Measurements from ENCODE around the gene CAMTA1. TPM values are rescaled to one million over a fixed set of nuclear protein-coding genes. Genes with fewer than 3 reads are reported as not detected.

CAMTA1 gene
- total RNA-seq, 1 experiment from 2014 or later = 69.5 TPM

DNA sequence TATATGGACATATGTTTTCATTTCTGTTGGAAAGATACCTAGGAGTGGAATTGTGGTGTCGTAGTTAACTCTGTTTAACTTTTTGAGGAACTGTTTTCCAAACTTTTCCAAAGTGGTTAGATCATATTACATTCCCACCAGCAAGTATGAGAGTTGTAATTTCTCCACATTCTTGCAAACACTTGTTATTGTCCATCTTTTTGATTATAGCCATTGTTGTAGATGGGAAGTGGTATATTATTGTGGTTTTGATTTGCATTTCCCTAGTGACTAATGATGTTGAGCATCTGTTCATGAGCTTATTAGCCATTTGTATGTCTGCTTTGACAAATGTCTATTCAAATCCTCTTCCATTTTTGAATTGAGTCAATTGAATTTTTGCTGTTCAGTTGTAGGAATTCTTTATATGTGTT is 19.8 kb downstream of the CAMTA1 start:
- no peak overlapping the region for H3K9ac ChIP-seq (ENCODE audit: low read length)
- RAD21 ChIA-PET (ENCODE audit: low non-redundant PET in 1 of 2, low total read pairs in 2 of 2, uncharacterized antibody in 2 of 2, unreplicated experiment in 2 of 2) = no interaction called here
- H3K9me3 ChIP-seq (ENCODE audit: control insufficient read depth in 1 of 2, insufficient read depth in 1 of 2, low read depth in 1 of 2, low read length in 2 of 2) = no peaks in the 10 kb centered on the region
- DNase-seq (ENCODE audit: low read depth, low spot score) = no peak
- H3K27me3 ChIP-seq (ENCODE audit: insufficient read depth, low read length) = no peaks in the 10 kb centered on the region
- H3K4me3 ChIP-seq (replicated peaks in 1 of 2; ENCODE audit: low read depth in 1 of 2, low read length in 2 of 2) = no peak overlapping the region
- BruUV-seq (replicated peaks) = no TSS peak
- H3K36me3 ChIP-seq (ENCODE audit: control insufficient read depth in 1 of 2, insufficient read depth in 2 of 2, low read length in 2 of 2) = no peaks in the 10 kb centered on the region
- H3K79me2 ChIP-seq (ENCODE audit: insufficient read depth, low read length) = peaks cover 85% of the 10 kb centered on the region
- POLR2A ChIA-PET = no interaction called here
- H3K9me2 ChIP-seq (ENCODE audit: insufficient read depth) = no peaks in the 10 kb centered on the region
- CTCF ChIA-PET = no interaction called here
- no peak for ATAC-seq
- no peak overlapping the region for H3K4me2 ChIP-seq (ENCODE audit: low read length)
- H3K27ac ChIP-seq (ENCODE audit: low read depth, low read length) = no peak overlapping the region
- peaks cover 0 to 5% of the 10 kb centered on the region in 2 experiments; a peak in 2 of 4 replicates for H3K4me1 ChIP-seq (ENCODE audit: control insufficient read depth in 1 of 2, insufficient read depth in 2 of 2, low read length in 2 of 2)
- intact Hi-C loops (cut with micrococcal nuclease) = no loop called here
- peaks cover 7% of the 10 kb centered on the region; the same call in 1 of the 2 replicates for H4K20me1 ChIP-seq (ENCODE audit: insufficient read depth)
- H2AFZ ChIP-seq (ENCODE audit: low read depth, low read length, poor library complexity, severe bottlenecking) = no peak overlapping the region
- no peak for TF ChIP-seq SP1 (IDR thresholded peaks at IDR 0.05; ENCODE audit: low read depth)
- TF ChIP-seq POLR2AphosphoS5 (IDR thresholded peaks at IDR 0.05; ENCODE audit: low read depth, low read length) = no peak
- no peak for TF ChIP-seq ZFX (IDR thresholded peaks at IDR 0.05)
- TF ChIP-seq POLR2A (IDR thresholded peaks at IDR 0.05; ENCODE audit: borderline replicate concordance, extremely low read depth, insufficient read depth, insufficient read length) = no peak
- TF ChIP-seq JUND (IDR thresholded peaks at IDR 0.05) = no peak

DNA sequence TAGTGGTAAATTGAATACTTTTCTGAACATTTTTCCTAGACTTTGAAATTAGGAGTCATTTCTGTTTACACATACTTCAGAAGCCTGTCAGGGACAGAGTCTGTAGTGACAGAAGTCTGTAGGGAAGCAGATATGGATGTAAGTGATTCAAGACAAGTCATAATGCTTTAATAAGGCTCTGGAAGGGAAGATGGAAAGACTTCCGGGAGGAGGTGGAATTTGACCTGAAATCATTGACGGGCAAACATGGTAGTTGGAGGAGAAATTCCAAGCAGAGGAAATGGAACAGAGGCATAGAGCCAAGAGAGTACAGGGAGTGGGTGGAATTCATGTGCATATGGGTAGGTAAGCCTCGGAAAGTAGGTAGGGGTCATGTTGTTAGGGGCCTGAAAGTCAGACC is 22.5 kb downstream of the CAMTA1 start:
- ATAC-seq (no peak), DNase-seq (ENCODE audit: low read depth, low spot score) (no peak)
- ChIA-PET RAD21 (ENCODE audit: low non-redundant PET in 1 of 2, low total read pairs in 2 of 2, uncharacterized antibody in 2 of 2, unreplicated experiment in 2 of 2) (no interaction called here), POLR2A (no interaction called here), CTCF (no interaction called here)
- peaks cover 0 to 9% of the 10 kb centered on the region in 2 experiments; a peak in 2 of 4 replicates for H3K4me1 ChIP-seq (ENCODE audit: control insufficient read depth in 1 of 2, insufficient read depth in 2 of 2, low read length in 2 of 2)
- TF ChIP-seq SP1 (IDR thresholded peaks at IDR 0.05; ENCODE audit: low read depth) = no peak
- TF ChIP-seq, protein P1, sequence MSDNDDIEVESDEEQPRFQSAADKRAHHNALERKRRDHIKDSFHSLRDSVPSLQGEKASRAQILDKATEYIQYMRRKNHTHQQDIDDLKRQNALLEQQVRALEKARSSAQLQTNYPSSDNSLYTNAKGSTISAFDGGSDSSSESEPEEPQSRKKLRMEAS (IDR thresholded peaks at IDR 0.05) = no peak
- no peak for TF ChIP-seq JUND (IDR thresholded peaks at IDR 0.05)
- TF ChIP-seq CBX3 (IDR thresholded peaks at IDR 0.05; ENCODE audit: low read depth) = no peak
- no peak for TF ChIP-seq YY1 (IDR thresholded peaks at IDR 0.05; ENCODE audit: extremely low read depth, insufficient replicate concordance, low read depth, low read length)
- no peak for TF ChIP-seq EZH2phosphoT487 (IDR thresholded peaks at IDR 0.05; ENCODE audit: borderline replicate concordance)
- TF ChIP-seq, protein P2, sequence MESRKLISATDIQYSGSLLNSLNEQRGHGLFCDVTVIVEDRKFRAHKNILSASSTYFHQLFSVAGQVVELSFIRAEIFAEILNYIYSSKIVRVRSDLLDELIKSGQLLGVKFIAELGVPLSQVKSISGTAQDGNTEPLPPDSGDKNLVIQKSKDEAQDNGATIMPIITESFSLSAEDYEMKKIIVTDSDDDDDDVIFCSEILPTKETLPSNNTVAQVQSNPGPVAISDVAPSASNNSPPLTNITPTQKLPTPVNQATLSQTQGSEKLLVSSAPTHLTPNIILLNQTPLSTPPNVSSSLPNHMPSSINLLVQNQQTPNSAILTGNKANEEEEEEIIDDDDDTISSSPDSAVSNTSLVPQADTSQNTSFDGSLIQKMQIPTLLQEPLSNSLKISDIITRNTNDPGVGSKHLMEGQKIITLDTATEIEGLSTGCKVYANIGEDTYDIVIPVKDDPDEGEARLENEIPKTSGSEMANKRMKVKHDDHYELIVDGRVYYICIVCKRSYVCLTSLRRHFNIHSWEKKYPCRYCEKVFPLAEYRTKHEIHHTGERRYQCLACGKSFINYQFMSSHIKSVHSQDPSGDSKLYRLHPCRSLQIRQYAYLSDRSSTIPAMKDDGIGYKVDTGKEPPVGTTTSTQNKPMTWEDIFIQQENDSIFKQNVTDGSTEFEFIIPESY (IDR thresholded peaks at IDR 0.05; ENCODE audit: extremely low read depth, insufficient replicate concordance, low read length) = no peak
- no peak for TF ChIP-seq CEBPB (IDR thresholded peaks at IDR 0.05; ENCODE audit: low read depth)
- TF ChIP-seq, protein P3, sequence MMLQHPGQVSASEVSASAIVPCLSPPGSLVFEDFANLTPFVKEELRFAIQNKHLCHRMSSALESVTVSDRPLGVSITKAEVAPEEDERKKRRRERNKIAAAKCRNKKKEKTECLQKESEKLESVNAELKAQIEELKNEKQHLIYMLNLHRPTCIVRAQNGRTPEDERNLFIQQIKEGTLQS (IDR thresholded peaks at IDR 0.05) = no peak
- TF ChIP-seq SIN3A (IDR thresholded peaks at IDR 0.05; ENCODE audit: low read depth) = no peak
- TF ChIP-seq TCF7L2 (IDR thresholded peaks at IDR 0.05; ENCODE audit: borderline replicate concordance, extremely low read depth, insufficient read depth, insufficient read length) = no peak
- TF ChIP-seq, protein P4, sequence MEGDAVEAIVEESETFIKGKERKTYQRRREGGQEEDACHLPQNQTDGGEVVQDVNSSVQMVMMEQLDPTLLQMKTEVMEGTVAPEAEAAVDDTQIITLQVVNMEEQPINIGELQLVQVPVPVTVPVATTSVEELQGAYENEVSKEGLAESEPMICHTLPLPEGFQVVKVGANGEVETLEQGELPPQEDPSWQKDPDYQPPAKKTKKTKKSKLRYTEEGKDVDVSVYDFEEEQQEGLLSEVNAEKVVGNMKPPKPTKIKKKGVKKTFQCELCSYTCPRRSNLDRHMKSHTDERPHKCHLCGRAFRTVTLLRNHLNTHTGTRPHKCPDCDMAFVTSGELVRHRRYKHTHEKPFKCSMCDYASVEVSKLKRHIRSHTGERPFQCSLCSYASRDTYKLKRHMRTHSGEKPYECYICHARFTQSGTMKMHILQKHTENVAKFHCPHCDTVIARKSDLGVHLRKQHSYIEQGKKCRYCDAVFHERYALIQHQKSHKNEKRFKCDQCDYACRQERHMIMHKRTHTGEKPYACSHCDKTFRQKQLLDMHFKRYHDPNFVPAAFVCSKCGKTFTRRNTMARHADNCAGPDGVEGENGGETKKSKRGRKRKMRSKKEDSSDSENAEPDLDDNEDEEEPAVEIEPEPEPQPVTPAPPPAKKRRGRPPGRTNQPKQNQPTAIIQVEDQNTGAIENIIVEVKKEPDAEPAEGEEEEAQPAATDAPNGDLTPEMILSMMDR (IDR thresholded peaks at IDR 0.05 in 2 of 3, conservative IDR thresholded peaks at IDR 0.05 in 1 of 3; ENCODE audit: borderline replicate concordance in 1 of 3, insufficient read depth in 1 of 3, low read depth in 2 of 3, low read length in 2 of 3) = no peak
- no peak overlapping the region for H3K4me2 ChIP-seq (ENCODE audit: low read length)
- no peaks in the 10 kb centered on the region for H3K9me2 ChIP-seq (ENCODE audit: insufficient read depth)
- H3K4me3 ChIP-seq (replicated peaks in 1 of 2; ENCODE audit: low read depth in 1 of 2, low read length in 2 of 2) = no peak overlapping the region
- no peaks in the 10 kb centered on the region for H4K20me1 ChIP-seq (ENCODE audit: insufficient read depth)
- no peak overlapping the region for H3K27ac ChIP-seq (ENCODE audit: low read depth, low read length)
- no peaks in the 10 kb centered on the region for H3K9me3 ChIP-seq (ENCODE audit: control insufficient read depth in 1 of 2, insufficient read depth in 1 of 2, low read depth in 1 of 2, low read length in 2 of 2)
- H3K36me3 ChIP-seq (ENCODE audit: control insufficient read depth in 1 of 2, insufficient read depth in 2 of 2, low read length in 2 of 2) = no peaks in the 10 kb centered on the region
- BruUV-seq (replicated peaks) = no TSS peak
- intact Hi-C loops (cut with micrococcal nuclease) = no loop called here
- H3K79me2 ChIP-seq (ENCODE audit: insufficient read depth, low read length) = peaks cover 84% of the 10 kb centered on the region
- H3K27me3 ChIP-seq (ENCODE audit: insufficient read depth, low read length) = no peaks in the 10 kb centered on the region
- H2AFZ ChIP-seq (ENCODE audit: low read depth, low read length, poor library complexity, severe bottlenecking) = no peak overlapping the region
- no peak overlapping the region for H3K9ac ChIP-seq (ENCODE audit: low read length)

All from HCT116 (cell line).